Measurements from ENCODE around the gene ROCK2. TPM values are rescaled to one million over a fixed set of nuclear protein-coding genes. Genes with fewer than 3 reads are reported as not detected.

Gene ROCK2
- total and polyA plus RNA-seq, 2 of the 13 experiments (the other 11 are each of a cell fraction or from before 2014, with no cell fraction given), result 38.1 to 119 TPM

DNA sequence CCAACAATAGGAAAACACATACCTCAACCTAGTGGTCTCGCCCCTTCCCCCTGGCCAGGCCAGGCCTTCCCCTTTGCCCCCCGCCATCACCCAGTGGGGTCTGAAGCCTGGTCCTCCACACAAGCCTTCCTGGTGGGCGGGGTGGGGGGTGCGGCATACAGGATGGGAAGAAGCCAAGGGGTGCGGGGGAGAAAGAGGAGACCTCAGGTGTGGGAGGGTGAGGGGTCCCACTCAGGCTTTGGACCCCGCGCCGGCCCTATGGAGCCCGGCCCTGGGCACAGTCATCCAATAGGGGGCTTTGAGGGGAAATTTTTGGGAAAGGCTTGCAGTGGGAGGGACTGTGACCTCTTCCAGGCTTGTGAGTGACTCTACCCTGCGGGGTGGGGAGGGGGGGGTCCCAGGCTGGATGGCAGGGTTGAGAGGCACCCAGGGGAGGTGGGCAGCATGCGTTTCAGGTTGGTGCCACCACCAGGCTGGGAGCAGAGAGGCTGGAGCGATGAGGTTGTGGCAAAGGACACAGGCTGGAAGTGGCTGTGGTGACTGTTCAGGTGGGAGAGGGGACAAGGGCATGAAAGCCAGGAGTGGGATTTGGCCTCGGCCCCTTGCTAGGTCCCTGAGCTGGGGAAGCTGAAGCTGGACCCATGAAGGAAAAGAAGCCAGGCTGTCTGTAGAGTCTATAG, 187.9 kb downstream of the ROCK2 start:
- intact Hi-C loops (cut with micrococcal nuclease; ENCODE audit: unreplicated experiment), result no loop called here
- Histone ChIP-seq H3K9ac (ENCODE audit: insufficient read depth, low read depth, low read length) (no peak overlapping the region), H3K4me3 (replicated peaks in 1 of 3; ENCODE audit: insufficient read depth in 1 of 3, low read depth in 2 of 3, low read length in 3 of 3) (no peak overlapping the region), H4K20me1 (ENCODE audit: insufficient read depth, low read length) (no peaks in the 10 kb centered on the region), H3K4me1 (ENCODE audit: insufficient read depth, low read length) (peaks cover 61% of the 10 kb centered on the region), H3K36me3 (replicated peaks in 1 of 2; ENCODE audit: control insufficient read depth in 1 of 2, insufficient read depth in 2 of 2, low read length in 2 of 2) (no peaks in the 10 kb centered on the region), H3K27ac (ENCODE audit: extremely low read length, insufficient read depth, low read length) (no peak overlapping the region), H3K79me2 (ENCODE audit: insufficient read depth, low read length) (no peaks in the 10 kb centered on the region), H2AFZ (ENCODE audit: low read length) (no peak overlapping the region), H3K9me3 (ENCODE audit: low read length) (no peaks in the 10 kb centered on the region), H3K4me2 (ENCODE audit: low read depth, low read length) (no peak overlapping the region), H3K27me3 (ENCODE audit: control insufficient read depth in 1 of 2, insufficient read depth in 2 of 2, low read length in 2 of 2) (peaks cover 6 to 50% of the 10 kb centered on the region in 2 experiments; a peak in 4 of 5 replicates)
- no peak for DNase-seq (ENCODE audit: low spot score)
- CTCF ChIA-PET (ENCODE audit: low intra/inter-chr PET ratio, low total read pairs), result no interaction called here
- POLR2A ChIA-PET, result no interaction called here
- WGBS (ENCODE audit: low lambda C conversion rate), result 71% methylated on average over 13 of the region's 13 CpGs
- TF ChIP-seq, protein P1, sequence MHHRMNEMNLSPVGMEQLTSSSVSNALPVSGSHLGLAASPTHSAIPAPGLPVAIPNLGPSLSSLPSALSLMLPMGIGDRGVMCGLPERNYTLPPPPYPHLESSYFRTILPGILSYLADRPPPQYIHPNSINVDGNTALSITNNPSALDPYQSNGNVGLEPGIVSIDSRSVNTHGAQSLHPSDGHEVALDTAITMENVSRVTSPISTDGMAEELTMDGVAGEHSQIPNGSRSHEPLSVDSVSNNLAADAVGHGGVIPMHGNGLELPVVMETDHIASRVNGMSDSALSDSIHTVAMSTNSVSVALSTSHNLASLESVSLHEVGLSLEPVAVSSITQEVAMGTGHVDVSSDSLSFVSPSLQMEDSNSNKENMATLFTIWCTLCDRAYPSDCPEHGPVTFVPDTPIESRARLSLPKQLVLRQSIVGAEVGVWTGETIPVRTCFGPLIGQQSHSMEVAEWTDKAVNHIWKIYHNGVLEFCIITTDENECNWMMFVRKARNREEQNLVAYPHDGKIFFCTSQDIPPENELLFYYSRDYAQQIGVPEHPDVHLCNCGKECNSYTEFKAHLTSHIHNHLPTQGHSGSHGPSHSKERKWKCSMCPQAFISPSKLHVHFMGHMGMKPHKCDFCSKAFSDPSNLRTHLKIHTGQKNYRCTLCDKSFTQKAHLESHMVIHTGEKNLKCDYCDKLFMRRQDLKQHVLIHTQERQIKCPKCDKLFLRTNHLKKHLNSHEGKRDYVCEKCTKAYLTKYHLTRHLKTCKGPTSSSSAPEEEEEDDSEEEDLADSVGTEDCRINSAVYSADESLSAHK (CRISPR knock-in tag; IDR thresholded peaks at IDR 0.05; ENCODE audit: borderline replicate concordance), result no peak
- TF ChIP-seq IKZF1 (IDR thresholded peaks at IDR 0.05) (no peak), ONECUT2 (CRISPR knock-in tag; IDR thresholded peaks at IDR 0.05) (no peak), TAF15 (IDR thresholded peaks at IDR 0.05; ENCODE audit: low read depth, low read length, poor library complexity, severe bottlenecking) (no peak)
- TF ChIP-seq, protein P2, sequence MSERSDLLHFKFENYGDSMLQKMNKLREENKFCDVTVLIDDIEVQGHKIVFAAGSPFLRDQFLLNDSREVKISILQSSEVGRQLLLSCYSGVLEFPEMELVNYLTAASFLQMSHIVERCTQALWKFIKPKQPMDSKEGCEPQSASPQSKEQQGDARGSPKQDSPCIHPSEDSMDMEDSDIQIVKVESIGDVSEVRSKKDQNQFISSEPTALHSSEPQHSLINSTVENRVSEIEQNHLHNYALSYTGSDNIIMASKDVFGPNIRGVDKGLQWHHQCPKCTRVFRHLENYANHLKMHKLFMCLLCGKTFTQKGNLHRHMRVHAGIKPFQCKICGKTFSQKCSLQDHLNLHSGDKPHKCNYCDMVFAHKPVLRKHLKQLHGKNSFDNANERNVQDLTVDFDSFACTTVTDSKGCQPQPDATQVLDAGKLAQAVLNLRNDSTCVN (CRISPR knock-in tag; IDR thresholded peaks at IDR 0.05; ENCODE audit: borderline replicate concordance), result no peak
- TF ChIP-seq, protein P3, sequence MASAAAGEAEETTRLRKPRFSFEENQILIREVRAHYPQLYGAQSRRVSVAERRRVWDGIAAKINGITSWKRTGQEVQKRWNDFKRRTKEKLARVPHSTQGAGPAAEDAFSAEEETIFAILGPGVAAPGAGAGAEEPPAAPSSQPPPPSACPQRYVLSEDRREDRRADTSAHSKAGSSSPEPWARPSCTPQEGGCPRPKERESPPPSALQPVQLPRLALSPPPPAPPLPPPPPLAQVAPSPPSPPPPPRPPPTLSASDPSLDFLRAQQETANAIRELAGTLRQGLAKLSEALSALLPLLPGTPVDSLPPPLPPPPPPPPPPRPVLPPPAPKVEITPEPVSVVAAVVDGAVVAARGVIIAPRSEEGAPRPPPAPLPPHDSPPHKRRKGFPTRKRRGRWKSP (CRISPR knock-in tag; IDR thresholded peaks at IDR 0.05), result 0 out of 2 replicates have a peak, but pooled peaks have one; percentile 19
- no peak for ATAC-seq
- in situ Hi-C loops (cut with HindIII; ENCODE audit: extremely low pct_ligation_motif_present, low pct_unique_long_range_greater_than_20kb), result no loop called here
- no TSS peak for BruUV-seq (replicated peaks)
- FAIRE-seq, result no peak

Data from HepG2 (cell line).